ENCODE results near the gene SLC22A1. TPM values are rescaled to one million over a fixed set of nuclear protein-coding genes. Genes with fewer than 3 reads are reported as not detected.
A peak's percentile ranks its signal among the peaks of the same experiment; 100 is the strongest.

SLC22A1 gene
- total and polyA plus RNA-seq, 2 of the 13 experiments (the other 11 are each of a cell fraction or from before 2014, with no cell fraction given) = 0.80 to 0.87 TPM

- no peak for TF ChIP-seq HMGXB4 (CRISPR knock-in tag; IDR thresholded peaks at IDR 0.05; ENCODE audit: borderline replicate concordance in 1 of 2, low read depth in 1 of 2)
- no peak for TF ChIP-seq ZNF12 (CRISPR knock-in tag; IDR thresholded peaks at IDR 0.05)
- TF ChIP-seq, protein P1, sequence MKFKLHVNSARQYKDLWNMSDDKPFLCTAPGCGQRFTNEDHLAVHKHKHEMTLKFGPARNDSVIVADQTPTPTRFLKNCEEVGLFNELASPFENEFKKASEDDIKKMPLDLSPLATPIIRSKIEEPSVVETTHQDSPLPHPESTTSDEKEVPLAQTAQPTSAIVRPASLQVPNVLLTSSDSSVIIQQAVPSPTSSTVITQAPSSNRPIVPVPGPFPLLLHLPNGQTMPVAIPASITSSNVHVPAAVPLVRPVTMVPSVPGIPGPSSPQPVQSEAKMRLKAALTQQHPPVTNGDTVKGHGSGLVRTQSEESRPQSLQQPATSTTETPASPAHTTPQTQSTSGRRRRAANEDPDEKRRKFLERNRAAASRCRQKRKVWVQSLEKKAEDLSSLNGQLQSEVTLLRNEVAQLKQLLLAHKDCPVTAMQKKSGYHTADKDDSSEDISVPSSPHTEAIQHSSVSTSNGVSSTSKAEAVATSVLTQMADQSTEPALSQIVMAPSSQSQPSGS (CRISPR knock-in tag; IDR thresholded peaks at IDR 0.05) = no peak
- TF ChIP-seq HHEX (CRISPR knock-in tag; IDR thresholded peaks at IDR 0.05) = no peak
- no peak for TF ChIP-seq KAT8 (CRISPR knock-in tag; IDR thresholded peaks at IDR 0.05)
- TF ChIP-seq HOXA7 (CRISPR knock-in tag; IDR thresholded peaks at IDR 0.05) = no peak
- peak; percentile 30; the same call in 1 of the 2 replicates for TF ChIP-seq SAP130 (CRISPR knock-in tag; IDR thresholded peaks at IDR 0.05; ENCODE audit: low read depth)
- TF ChIP-seq RFX5 (IDR thresholded peaks at IDR 0.05; ENCODE audit: low read depth, low read length) = no peak
- no peak for TF ChIP-seq SOX5 (CRISPR knock-in tag; IDR thresholded peaks at IDR 0.05; ENCODE audit: borderline replicate concordance)
- no peak for TF ChIP-seq PCBP1 (IDR thresholded peaks at IDR 0.05; ENCODE audit: borderline replicate concordance, low read depth, low read length)
- TF ChIP-seq SMARCC2 (IDR thresholded peaks at IDR 0.05) = no peak
- no peak for TF ChIP-seq ZNF788 (CRISPR knock-in tag; IDR thresholded peaks at IDR 0.05; ENCODE audit: borderline replicate concordance)
- no peak for TF ChIP-seq AHDC1 (CRISPR knock-in tag; IDR thresholded peaks at IDR 0.05; ENCODE audit: borderline replicate concordance)
- TF ChIP-seq ZNF207 (IDR thresholded peaks at IDR 0.05; ENCODE audit: borderline replicate concordance) = no peak
- no peak for TF ChIP-seq ZFP62 (CRISPR knock-in tag; IDR thresholded peaks at IDR 0.05)
- TF ChIP-seq, protein P2, sequence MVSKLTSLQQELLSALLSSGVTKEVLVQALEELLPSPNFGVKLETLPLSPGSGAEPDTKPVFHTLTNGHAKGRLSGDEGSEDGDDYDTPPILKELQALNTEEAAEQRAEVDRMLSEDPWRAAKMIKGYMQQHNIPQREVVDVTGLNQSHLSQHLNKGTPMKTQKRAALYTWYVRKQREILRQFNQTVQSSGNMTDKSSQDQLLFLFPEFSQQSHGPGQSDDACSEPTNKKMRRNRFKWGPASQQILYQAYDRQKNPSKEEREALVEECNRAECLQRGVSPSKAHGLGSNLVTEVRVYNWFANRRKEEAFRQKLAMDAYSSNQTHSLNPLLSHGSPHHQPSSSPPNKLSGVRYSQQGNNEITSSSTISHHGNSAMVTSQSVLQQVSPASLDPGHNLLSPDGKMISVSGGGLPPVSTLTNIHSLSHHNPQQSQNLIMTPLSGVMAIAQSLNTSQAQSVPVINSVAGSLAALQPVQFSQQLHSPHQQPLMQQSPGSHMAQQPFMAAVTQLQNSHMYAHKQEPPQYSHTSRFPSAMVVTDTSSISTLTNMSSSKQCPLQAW (CRISPR knock-in tag; IDR thresholded peaks at IDR 0.05) = no peak
- no peak for TF ChIP-seq SMAD1 (CRISPR knock-in tag; IDR thresholded peaks at IDR 0.05; ENCODE audit: borderline replicate concordance, low read depth)
- no peak for TF ChIP-seq FOXA1 (IDR thresholded peaks at IDR 0.05)
- peak; percentile 87 for TF ChIP-seq FOXA1 (CRISPR knock-in tag; IDR thresholded peaks at IDR 0.05)
- no peak for TF ChIP-seq BRD4 (CRISPR knock-in tag; IDR thresholded peaks at IDR 0.05)
These were observed 16.6 kb downstream of the SLC22A1 start (continued) for GRCh38 chr6:160137989-160138835.

Data from HepG2 (cell line).